Effector CD8-positive, alpha-beta T cell (primary cell): ENCODE measurements around the gene TCP10L.
"Not testable (repeated sequence)": the region's sequence is repeated elsewhere in the genome, so short reads cannot be mapped to it uniquely, and the experiment has no call there.

ENCODE experiments used
- DNase-seq: peaks from one replicate; lab custom pipeline; 2025; lab: John Stamatoyannopoulos, UW
- total RNA-seq, 4 experiments: gene quantifications; one replicate each; lab custom pipeline; 2026; lab: John Stamatoyannopoulos, UW

The TCP10L gene
- 0 to 0.18 (median 0.09) reads per million in 4 experiments for total RNA-seq

GRCh38 chr21:32585042-32585710, at the start of gene TCP10L:
TSS of gene TCP10L (minus strand) at chr21:32585523. CDS start at chr21:32584304, 1,219 bp downstream.
- DNase-seq: no peak

DNA sequence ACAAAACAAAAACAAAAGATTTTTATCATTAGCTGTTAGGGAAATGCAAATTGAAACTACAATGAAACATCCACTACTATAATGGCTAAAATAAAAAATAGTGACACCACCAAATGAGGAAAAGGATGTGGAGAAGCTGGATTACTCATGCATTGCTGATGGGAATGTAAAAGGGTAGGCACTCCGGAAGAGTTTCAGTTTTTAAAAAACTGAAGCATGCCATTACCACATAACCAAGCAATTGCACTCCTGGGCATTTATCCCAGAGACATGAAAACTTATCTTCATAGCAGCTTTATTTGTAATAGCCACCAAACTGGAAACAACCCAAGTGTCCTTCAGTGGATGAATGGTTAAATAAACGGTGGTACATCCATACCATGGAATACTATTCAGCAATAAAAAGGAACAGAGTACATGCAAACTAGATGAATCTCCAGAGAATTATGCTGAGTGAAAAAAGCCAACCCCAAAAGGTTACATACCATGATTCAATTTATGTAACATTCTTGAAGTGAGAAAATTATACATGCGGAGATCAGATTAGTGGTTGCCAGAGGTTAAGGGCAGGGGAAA, 41.4 kb upstream of the TCP10L start:
- DNase-seq: no peak

- DNase-seq: not testable (repeated sequence)
Observed at GRCh38 chr21:32618218-32618617, 32.9 kb upstream of the TCP10L start.

DNA sequence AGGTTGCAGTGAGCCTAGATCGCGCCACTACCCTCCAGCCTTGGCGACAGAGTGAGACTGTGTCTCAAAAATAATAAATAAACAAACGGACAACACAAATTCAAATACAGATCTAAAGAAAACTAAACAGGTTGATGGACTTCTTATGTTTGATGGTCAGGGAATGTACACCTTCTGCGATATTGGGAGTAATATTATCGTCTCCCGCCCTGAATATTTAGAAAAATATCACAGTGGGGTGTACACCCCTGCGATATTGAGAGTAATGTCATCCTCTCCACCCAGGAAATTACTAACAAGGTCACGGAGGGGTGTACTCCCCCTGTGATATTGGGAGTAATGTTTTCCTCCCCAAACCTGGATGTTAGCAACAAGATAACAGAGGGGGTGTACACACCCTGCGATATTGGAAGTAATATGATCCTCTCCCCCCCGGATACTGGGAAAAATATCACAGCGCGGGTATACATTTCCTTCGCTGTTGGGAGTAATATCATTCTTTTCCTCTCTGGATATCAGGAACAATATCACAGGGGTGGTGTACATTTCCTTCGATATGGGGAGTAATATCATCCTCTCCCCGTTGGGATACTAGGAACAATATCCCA, 28.2 kb upstream of the TCP10L start:
- DNase-seq: no peak

DNA sequence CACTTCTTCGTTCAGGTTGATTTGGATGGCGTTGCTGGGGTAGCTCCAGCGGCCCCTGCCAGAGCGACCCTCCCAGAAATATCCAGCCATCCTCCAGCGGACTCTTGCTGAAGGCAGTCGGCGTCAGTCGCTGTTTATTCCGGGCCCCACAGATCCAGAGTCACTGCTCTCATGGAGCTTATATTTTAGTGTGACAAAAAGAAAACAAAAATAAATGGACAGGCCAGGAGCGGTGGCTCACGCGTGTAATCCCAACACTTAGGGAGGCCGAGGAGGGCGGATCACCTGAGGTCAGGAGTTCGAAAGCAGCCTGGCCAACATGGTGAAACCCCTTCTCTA, 27.6 kb upstream of the TCP10L start:
- no peak for DNase-seq

- DNase-seq: peak; percentile 81
Observed at GRCh38 chr21:32612075-32612998, 27.0 kb upstream of the TCP10L start, which contains the start of gene CFAP298. TSS of gene CFAP298 (minus strand) at chr21:32612377. CDS start at chr21:32612243, 134 bp downstream.

GRCh38 chr21:32611471-32611997, 26.2 kb upstream of the TCP10L start:
- DNase-seq: no peak

DNA sequence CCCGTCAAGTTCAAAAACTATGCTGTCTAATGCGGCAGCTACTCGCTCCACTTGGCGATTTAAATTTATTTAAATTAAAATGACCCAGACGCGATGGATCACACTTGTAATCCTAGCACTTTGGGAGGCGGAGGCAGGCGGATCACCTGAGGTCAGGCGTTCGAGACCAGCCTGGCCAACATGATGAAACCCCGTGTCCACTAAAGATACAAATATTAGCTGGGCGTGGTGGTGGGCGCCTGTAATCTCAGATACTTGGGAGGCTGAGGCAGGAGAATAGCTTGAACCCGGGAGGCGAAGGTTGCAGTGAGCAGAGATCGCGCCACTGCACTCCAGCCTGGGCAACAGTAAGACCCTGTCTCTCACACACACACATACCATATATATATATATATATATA, 25.6 kb upstream of the TCP10L start:
- DNase-seq: not testable (repeated sequence)

GRCh38 chr21:32608851-32609250, 23.5 kb upstream of the TCP10L start:
- DNase-seq: no peak

DNA sequence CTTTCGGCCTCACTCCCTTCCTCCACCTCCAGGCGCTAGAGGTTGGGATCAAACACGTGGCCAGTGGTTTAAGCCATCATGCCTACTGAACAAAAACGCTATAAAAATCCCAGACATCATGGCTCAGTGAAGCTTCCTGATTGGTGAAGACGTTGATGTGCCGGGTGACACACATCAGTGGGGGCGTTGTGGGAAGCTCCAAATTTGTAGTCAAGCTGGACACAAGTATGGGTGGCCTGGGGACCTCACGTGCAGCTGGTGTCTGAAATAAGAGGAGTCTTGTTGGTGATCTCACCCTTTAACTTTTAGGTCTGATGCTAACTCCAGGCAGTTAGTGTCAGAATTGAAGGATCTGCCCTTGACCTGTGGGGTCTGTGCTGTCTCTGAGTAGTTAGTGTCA, 20.1 kb upstream of the TCP10L start:
- DNase-seq: no peak

DNA sequence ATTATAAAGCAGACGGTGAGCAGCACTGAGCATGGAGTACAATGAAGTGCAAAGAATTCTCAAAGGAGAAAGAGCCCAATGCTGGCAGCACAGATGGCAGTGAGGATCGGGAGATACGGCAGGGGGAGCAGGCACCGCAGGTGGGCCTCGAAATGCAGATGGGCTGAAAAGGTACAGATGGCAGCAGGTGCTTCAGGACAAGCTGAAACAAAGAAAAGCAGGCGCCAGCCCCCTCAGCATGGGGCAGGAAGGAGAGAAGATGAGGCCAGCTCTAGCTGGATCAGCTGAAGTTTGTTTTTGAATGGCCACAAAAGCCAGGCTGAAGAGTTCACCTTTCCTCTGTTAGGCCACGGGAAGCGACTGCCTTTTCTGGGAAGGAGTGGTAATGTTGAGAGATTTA, 19.1 kb upstream of the TCP10L start:
- no peak for DNase-seq

- DNase-seq: no peak
Observed at GRCh38 chr21:32603131-32603530, 17.8 kb upstream of the TCP10L start.

GRCh38 chr21:32602099-32602498, 16.8 kb upstream of the TCP10L start:
- DNase-seq: no peak

DNA sequence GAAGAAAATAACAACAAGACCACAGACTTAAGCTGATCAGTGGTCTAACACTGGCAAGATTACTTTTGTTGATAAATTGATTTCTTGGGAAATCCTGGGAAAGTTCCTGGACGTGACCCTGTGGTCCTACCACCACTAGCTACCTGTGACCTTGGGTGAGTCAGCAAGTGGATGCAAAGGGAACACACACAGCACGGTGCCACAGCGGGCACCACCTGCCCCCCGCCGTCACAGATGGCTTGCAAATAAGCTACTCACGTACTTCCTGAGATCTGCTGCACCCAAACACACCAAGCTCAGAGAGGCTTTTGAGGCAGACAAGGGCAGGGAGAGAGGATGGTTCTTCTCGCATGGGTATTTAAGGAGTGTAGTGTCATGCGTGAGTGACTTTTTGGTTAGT, 14.2 kb upstream of the TCP10L start:
- DNase-seq: no peak

- DNase-seq: no peak
Observed at GRCh38 chr21:32599091-32599490, 13.8 kb upstream of the TCP10L start.

- no peak for DNase-seq
Observed at GRCh38 chr21:32597205-32597604, 11.9 kb upstream of the TCP10L start.

- no peak for DNase-seq
Observed at GRCh38 chr21:32595431-32595830, 10.1 kb upstream of the TCP10L start.

- no peak for DNase-seq
Observed at GRCh38 chr21:32593690-32594089, 8.4 kb upstream of the TCP10L start.

DNA sequence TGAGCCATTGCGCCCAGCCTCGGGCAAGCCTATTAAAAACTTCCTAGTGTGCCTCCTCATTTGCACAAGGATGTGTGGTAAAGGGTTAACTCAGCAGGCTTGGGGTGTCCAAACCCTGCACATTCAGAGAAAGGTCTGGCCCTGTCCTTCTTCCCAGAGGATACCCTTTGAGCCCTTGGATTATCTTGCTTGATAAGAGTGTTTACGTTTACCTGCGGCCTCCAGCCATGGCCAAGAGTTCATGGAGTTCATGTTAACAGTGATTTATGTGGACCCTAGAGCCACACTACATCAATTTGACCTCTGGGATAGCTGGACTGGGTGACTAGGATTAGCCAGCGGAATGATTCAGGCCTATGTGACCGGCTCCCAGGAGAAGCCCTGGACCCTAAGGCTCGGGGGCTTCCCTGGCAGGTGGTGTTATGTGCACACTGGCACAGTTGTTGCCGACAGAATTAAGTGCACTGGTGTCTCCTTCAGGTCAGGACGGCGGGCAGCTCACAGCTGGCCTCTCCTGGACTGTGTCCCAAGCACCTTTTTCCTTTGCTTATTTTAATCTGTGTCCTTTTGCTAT, 7.7 kb upstream of the TCP10L start:
- DNase-seq: no peak

DNA sequence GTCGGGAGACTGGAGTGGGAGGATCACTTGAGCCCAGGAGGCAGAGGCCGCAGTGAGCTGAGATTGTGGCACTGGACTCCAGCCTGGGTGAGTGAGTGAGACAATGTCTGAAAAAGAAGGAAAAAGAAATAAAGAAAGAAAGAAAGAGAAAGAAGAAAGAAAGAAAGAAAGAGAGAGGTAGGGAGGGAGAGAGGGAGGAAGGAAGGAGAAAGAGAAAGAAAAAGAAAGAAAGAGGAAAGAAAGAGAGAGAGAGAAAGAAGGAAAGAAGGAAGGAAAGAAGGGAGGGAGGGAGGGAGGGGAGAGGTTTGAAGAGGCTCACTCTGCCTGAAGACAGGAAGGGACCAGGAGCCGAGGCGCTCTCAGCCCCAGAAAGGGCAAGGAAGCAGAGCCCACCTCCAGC, 4.8 kb upstream of the TCP10L start:
- no peak for DNase-seq

GRCh38 chr21:32587651-32588050, 2.3 kb upstream of the TCP10L start:
- DNase-seq: no peak

DNA sequence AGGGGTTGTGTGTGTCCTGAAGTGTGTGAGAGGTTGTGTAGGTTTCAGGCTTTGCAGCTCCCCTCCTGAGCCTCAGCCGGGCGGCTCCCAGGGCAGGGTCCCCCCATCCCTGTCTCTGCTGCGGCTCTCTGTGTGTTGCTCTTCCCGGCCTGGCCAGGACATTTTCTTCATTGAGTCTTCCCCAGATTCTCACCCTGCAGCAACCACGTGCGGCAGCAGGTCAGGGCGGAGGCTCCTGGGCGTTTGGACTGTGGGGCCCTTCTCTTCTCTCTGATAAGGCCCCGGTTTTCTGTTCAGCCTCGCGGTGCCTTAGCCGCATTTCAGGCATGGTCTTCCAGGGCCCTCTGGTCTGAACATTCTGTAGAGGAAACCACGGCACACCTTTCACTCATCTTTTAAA, 1.8 kb upstream of the TCP10L start:
- no peak for DNase-seq
